PC-3 (cell line): ENCODE measurements around the gene ROMO1. TPM values are rescaled to one million over a fixed set of nuclear protein-coding genes. Genes with fewer than 3 reads are reported as not detected.

ENCODE experiments used
- ATAC-seq: fragments of 200-7000 bp; cut with Tn5 transposase; 2 replicates; pipeline ENCODE4 v1.9.1; 2020; ENCODE audit warnings: mild to moderate bottlenecking, moderate library complexity
- BruUV-seq: library from RNA; stranded (reverse); fragments of 400-500 nt; replicated peaks from 2 replicates; lab custom pipeline; 2021; lab: Mats Ljungman, UMichigan
- CTCF ChIA-PET: fragments of 300-600 bp; sonication (Branson Sonifier 250); formaldehyde crosslinking; loops from one replicate; lab custom pipeline; 2022; ENCODE audit warnings: antibody characterized with exemption; lab: Charles Lee
- POLR2A ChIA-PET: fragments of 300-600 bp; sonication (Branson Sonifier 250); formaldehyde crosslinking; loops from one replicate; lab custom pipeline; 2022; ENCODE audit warnings: antibody characterized with exemption; ENCODE audit not compliant: unreplicated experiment; lab: Charles Lee
- DNase-seq: peaks from one replicate; pipeline ENCODE4 v3.0.0-alpha.2; 2015
- H2AFZ ChIP-seq: fragments of 300-600 bp; sonication (generic); 2 replicates; pipeline ENCODE4 v1.6.0; 2016; ENCODE audit warnings: antibody characterized with exemption, low read length
- H3F3A ChIP-seq: fragments of 300-600 bp; sonication (generic); one replicate; pipeline ENCODE4 v1.6.0; 2017; ENCODE audit warnings: antibody characterized with exemption, low read length, control low read depth, mild to moderate bottlenecking; ENCODE audit not compliant: unreplicated experiment
- H3K27ac ChIP-seq: fragments of 300-600 bp; sonication (generic); 2 replicates; pipeline ENCODE4 v1.5.1; 2016; ENCODE audit warnings: mild to moderate bottlenecking, low read length
- H3K27me3 ChIP-seq: fragments of 300-600 bp; sonication (generic); 2 replicates; pipeline ENCODE4 v1.6.1; 2016; ENCODE audit warnings: low read length, mixed read lengths
- H3K36me3 ChIP-seq: fragments of 300-600 bp; sonication (generic); 2 replicates; pipeline ENCODE4 v1.6.1; 2016; ENCODE audit warnings: low read depth, mixed run types, low read length, mixed read lengths
- H3K4me1 ChIP-seq: fragments of 300-600 bp; sonication (generic); 2 replicates; pipeline ENCODE4 v1.5.1; 2016; ENCODE audit warnings: low read length; ENCODE audit not compliant: insufficient read depth
- H3K4me2 ChIP-seq: fragments of 300-600 bp; sonication (generic); 2 replicates; pipeline ENCODE4 v1.6.0; 2016; ENCODE audit warnings: low read length
- H3K4me3 ChIP-seq: fragments of 300-600 bp; sonication (generic); 2 replicates; pipeline ENCODE4 v1.5.1; 2016; ENCODE audit warnings: mild to moderate bottlenecking, low read length, mixed read lengths
- H3K79me2 ChIP-seq: fragments of 300-600 bp; sonication (generic); 2 replicates; pipeline ENCODE4 v1.6.1; 2017; ENCODE audit warnings: low read length, mixed read lengths
- H3K9ac ChIP-seq: fragments of 300-600 bp; sonication (generic); 2 replicates; pipeline ENCODE4 v1.6.0; 2016; ENCODE audit warnings: mild to moderate bottlenecking, low read length
- H3K9me2 ChIP-seq: fragments of 300-600 bp; sonication (generic); replicated peaks from 2 replicates; pipeline ENCODE4 v1.6.1; 2016; ENCODE audit warnings: mixed run types, low read length, mixed read lengths
- H3K9me3 ChIP-seq: fragments of 300-600 bp; sonication (generic); 2 replicates; pipeline ENCODE4 v1.6.1; 2016; ENCODE audit warnings: low read length, mixed read lengths
- H4K20me1 ChIP-seq: fragments of 300-600 bp; sonication (generic); 2 replicates; pipeline ENCODE4 v1.6.1; 2016; ENCODE audit warnings: low read length, mixed read lengths
- CTCF ChIP-seq: fragments of 300-600 bp; sonication (generic); conservative IDR thresholded peaks from 2 replicates; pipeline ENCODE4 v1.5.1; 2017; ENCODE audit warnings: antibody characterized with exemption, low read depth, mild to moderate bottlenecking, low read length
- EZH2 ChIP-seq: fragments of 300-600 bp; sonication (generic); IDR thresholded peaks from one replicate; pipeline ENCODE4 v1.6.1; 2017; ENCODE audit warnings: antibody characterized with exemption, mild to moderate bottlenecking, low read length; ENCODE audit not compliant: unreplicated experiment
- EZH2phosphoT487 ChIP-seq: fragments of 300-600 bp; sonication (generic); IDR thresholded peaks from 2 replicates; pipeline ENCODE4 v1.6.1; 2018; ENCODE audit warnings: mild to moderate bottlenecking, antibody characterized with exemption, low read length, borderline replicate concordance
- intact Hi-C: fragments of 100-400 bp; cut with micrococcal nuclease; formaldehyde crosslinking; loops from 2 replicates; pipeline ENCODE4 v1.9.0; 2023
- total RNA-seq: library from RNA; depleted of rRNA; stranded (reverse); fragments of >200 nt; gene quantifications from 2 replicates; pipeline ENCODE4 v1.2.3, GENCODE V29; 2014

Gene ROMO1
- total RNA-seq, 1 experiment from 2014 or later: 530 TPM

- TF ChIP-seq EZH2 (no peak), EZH2phosphoT487 (no peak), CTCF (no peak)
- no TSS peak for BruUV-seq
- no peak overlapping the region for H2AFZ ChIP-seq
- H3K9me3 ChIP-seq: no peaks in the 10 kb centered on the region
- ATAC-seq (no peak), DNase-seq (no peak)
- H3K36me3 ChIP-seq: peaks cover 16% of the 10 kb centered on the region
- H3K9ac ChIP-seq: no peak overlapping the region
- no peaks in the 10 kb centered on the region for H3K27me3 ChIP-seq
- ChIA-PET POLR2A (no interaction called here), CTCF (no interaction called here)
- peaks cover 81% of the 10 kb centered on the region for H4K20me1 ChIP-seq
- H3K9me2 ChIP-seq: no peaks in the 10 kb centered on the region
- peak overlapping the region; percentile 79 for H3K4me3 ChIP-seq
- H3K4me2 ChIP-seq: peak overlapping the region; percentile 97
- H3K27ac ChIP-seq: no peak overlapping the region
- peaks cover 98% of the 10 kb centered on the region for H3K79me2 ChIP-seq
- H3F3A ChIP-seq: peaks cover 3% of the 10 kb centered on the region
- intact Hi-C loops: loop anchor here (10.0 kb wide), 1 partner anchor 146 kb away; no protein-coding TSS in a partner anchor
- H3K4me1 ChIP-seq: peaks cover 33% of the 10 kb centered on the region
These were observed 38.9 kb upstream of the ROMO1 start for GRCh38 chr20:35660122-35660937.

GRCh38 chr20:35661053-35661452 is 38.2 kb upstream of the ROMO1 start:
- intact Hi-C loops: loop anchor here (10.0 kb wide), 1 partner anchor 146 kb away; no protein-coding TSS in a partner anchor
- CTCF ChIA-PET: no interaction called here
- BruUV-seq: no TSS peak

More at GRCh38 chr20:35661053-35661452, 38.2 kb upstream of the ROMO1 start:
- no peak for TF ChIP-seq EZH2
- TF ChIP-seq EZH2phosphoT487: no peak
- TF ChIP-seq CTCF: no peak
- peaks cover 3% of the 10 kb centered on the region for H3F3A ChIP-seq
- H3K27me3 ChIP-seq: no peaks in the 10 kb centered on the region
- H3K4me3 ChIP-seq: peak overlapping the region; percentile 79
- H2AFZ ChIP-seq: no peak overlapping the region
- H3K4me2 ChIP-seq: peak overlapping the region; percentile 97
- peaks cover 33% of the 10 kb centered on the region for H3K4me1 ChIP-seq
- H3K79me2 ChIP-seq: peaks cover 91% of the 10 kb centered on the region
- no peaks in the 10 kb centered on the region for H3K9me3 ChIP-seq
- DNase-seq (peak; percentile 37), ATAC-seq (no peak)
- no peak overlapping the region for H3K27ac ChIP-seq
- peaks cover 75% of the 10 kb centered on the region for H4K20me1 ChIP-seq
- no peaks in the 10 kb centered on the region for H3K9me2 ChIP-seq
- H3K9ac ChIP-seq: no peak overlapping the region
- peaks cover 10% of the 10 kb centered on the region for H3K36me3 ChIP-seq
- POLR2A ChIA-PET: interaction anchor here (0.7 kb wide), 1 partner anchor 10 kb away, joined by 3 read pairs; no protein-coding TSS in a partner anchor
